ENCODE data around the gene CENPN.

DNA sequence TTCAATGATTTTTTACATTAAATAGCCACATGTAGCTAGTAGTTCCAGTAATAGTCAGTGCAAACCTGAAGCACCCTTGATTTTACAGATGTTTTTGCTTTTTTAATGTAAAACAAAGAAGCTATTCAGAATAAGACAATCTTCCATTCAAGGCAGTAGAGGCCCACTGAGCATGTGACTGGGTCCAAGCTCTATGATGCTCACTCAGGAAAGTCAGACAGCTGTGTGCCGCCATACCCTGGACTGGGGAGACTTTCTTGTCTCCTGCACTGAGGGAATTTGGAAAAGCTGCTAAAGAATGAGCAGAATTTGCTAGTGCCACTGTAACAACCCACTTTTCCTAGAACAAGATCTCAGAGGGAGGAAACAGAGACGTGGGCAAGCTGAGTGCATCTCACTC is 11.5 kb downstream of the CENPN start:
- TF ChIP-seq POLR2A (IDR thresholded peaks at IDR 0.05): no peak
- TF ChIP-seq CTCF (IDR thresholded peaks at IDR 0.05): no peak

All from adrenal gland (tissue), 5 donors.